M059J (cell line): ENCODE results near the gene RMDN2. TPM values are rescaled to one million over a fixed set of nuclear protein-coding genes. Genes with fewer than 3 reads are reported as not detected.

Experiments
- DNase-seq: peaks from one replicate; pipeline ENCODE4 v3.0.0-alpha.2; 2012; ENCODE audit warnings: low read depth
- total RNA-seq: library from RNA; depleted of rRNA; stranded (reverse); fragments of >200 nt; shearing (Covaris generic); gene quantifications from 2 replicates; pipeline ENCODE4 v1.2.3, GENCODE V29; 2014

The RMDN2 gene
- total RNA-seq, 1 experiment from 2014 or later: 3.1 TPM

GRCh38 chr2:37897511-37897910 is 27.6 kb upstream of the RMDN2 start:
- peak; percentile 26 for DNase-seq

DNA sequence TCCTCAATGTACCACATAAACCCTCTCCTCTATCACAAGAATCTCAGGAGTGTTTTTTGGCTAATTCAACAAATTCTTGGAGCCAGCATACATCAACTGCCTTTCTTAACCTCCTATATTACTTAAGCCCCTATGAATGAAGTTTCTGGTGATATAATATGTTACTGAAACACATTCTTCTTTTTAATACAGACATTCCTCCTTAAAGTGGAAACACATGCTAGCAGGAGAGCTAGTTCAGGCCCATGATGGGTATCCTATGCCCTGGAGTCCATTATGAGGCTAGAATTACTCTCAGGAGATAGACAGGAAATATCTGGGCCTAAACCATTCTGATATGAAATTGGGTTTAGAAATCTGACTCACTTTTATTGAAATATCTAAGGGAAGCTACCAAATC is 26.6 kb upstream of the RMDN2 start:
- no peak for DNase-seq

DNA sequence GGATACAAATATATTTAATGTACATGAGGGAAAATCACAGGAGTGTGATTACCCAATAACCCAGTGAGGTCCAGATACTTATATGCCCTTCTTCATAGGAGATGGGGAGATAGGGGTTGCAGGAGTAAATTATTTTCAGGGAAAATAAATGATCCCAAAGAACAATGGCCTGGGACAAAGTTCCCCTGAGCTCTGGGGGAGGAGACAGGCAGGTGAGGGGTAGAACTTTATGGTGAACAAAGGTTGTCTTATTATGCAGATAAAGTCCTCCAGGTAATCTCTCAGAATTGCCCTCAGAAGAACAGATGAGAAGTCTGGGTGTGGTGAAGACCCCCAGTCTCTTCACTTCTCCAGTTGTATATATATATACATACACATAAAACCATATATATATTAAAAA is 22.1 kb upstream of the RMDN2 start:
- DNase-seq: no peak

GRCh38 chr2:37904425-37904824 is 20.7 kb upstream of the RMDN2 start:
- DNase-seq: no peak

- DNase-seq: no peak
Measured at GRCh38 chr2:37904993-37905392, 20.1 kb upstream of the RMDN2 start.

- no peak for DNase-seq
Measured at GRCh38 chr2:37906131-37906530, 19.0 kb upstream of the RMDN2 start.

- DNase-seq: no peak
Measured at GRCh38 chr2:37907501-37908225, 17.4 kb upstream of the RMDN2 start.

GRCh38 chr2:37911296-37911873 is 13.7 kb upstream of the RMDN2 start:
- no peak for DNase-seq

DNA sequence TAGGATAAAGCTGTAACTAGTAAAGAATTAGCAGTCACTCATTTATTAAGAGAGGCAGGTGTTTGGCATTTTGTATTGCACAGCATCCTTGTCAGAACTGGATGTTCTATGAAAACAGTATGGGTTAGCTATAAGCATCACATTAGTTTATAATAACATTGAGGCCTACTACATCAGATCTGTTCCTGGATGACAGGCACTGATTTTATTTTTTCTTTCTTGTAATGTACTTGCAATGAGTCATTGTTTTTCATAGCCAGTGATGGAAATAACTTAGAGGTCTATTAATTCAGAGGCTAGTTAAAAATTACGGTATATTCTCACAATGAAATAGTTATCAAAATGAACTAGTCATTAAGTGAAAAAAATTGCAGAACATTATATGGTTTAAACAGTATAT is 13.0 kb upstream of the RMDN2 start:
- DNase-seq: no peak

- DNase-seq: no peak
Measured at GRCh38 chr2:37912616-37913015, 12.5 kb upstream of the RMDN2 start.

GRCh38 chr2:37914340-37914739 is 10.7 kb upstream of the RMDN2 start:
- no peak for DNase-seq

DNA sequence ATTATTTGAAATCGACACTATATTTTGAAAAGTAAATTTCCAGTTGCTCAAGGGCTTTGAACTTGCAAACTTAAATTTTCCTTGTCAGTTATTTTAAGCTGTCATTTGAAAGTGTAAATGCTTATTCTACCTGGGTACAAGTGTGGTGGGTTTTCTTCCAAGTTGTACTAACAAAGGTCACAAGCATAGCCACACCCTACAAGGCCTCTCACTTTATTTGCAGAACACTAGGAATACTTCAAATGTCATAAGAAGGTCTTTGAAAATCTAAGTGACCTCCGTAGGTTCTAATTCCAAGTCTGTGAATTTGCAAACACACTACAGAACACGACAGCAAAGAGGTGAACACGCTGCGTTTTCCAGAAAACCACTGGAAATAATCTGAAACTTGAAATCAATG is 9.3 kb upstream of the RMDN2 start:
- no peak for DNase-seq

- peak; percentile 89 for DNase-seq
Measured at GRCh38 chr2:37916512-37917082, 8.5 kb upstream of the RMDN2 start.

- no peak for DNase-seq
Measured at GRCh38 chr2:37917281-37918228, 7.5 kb upstream of the RMDN2 start.

DNA sequence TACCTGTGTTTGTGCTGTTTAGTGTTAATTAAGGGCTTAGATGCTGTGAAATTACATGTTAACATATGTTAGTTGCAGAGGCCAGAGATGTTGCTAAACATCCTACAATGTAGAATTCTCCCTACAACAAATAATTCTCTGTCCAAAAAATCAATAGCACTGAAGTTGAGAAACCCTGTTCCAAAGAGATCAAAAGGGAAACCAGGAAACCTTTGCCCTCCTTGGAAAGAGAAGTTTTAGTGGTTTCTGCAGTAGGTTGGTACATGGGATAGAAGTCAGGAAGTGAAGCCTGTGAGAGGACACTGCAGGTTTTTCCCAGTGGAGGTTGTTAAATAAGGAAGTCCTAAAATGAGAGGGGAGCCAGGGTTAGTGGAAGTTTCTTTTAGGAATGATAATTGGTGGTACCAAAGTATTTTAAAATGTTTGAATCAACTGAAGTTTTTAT is 6.3 kb upstream of the RMDN2 start:
- DNase-seq: peak; percentile 24

- peak; percentile 17 for DNase-seq
Measured at GRCh38 chr2:37919631-37920032, 5.5 kb upstream of the RMDN2 start.

GRCh38 chr2:37920570-37920969 is 4.5 kb upstream of the RMDN2 start:
- DNase-seq: peak; percentile 85

- DNase-seq: no peak
Measured at GRCh38 chr2:37921781-37922180, 3.3 kb upstream of the RMDN2 start.

GRCh38 chr2:37923308-37924055 is 1.6 kb upstream of the RMDN2 start:
- DNase-seq: no peak

- no peak for DNase-seq
Measured at GRCh38 chr2:37926635-37927034, 1.5 kb downstream of the RMDN2 start.

- no peak for DNase-seq
Measured at GRCh38 chr2:37928377-37928776, 3.3 kb downstream of the RMDN2 start.
